ENCODE results near the gene TMEM163.

- TF ChIP-seq POLR2A (IDR thresholded peaks at IDR 0.05; ENCODE audit: low read length) (no peak), GATA1 (IDR thresholded peaks at IDR 0.05; ENCODE audit: low read depth, low read length) (no peak)
Measured at GRCh38 chr2:134420259-134420658, 298.5 kb downstream of the TMEM163 start.
